Measurements from ENCODE around the gene RANBP17.
"Not testable (repeated sequence)": the region's sequence is repeated elsewhere in the genome, so short reads cannot be mapped to it uniquely, and the experiment has no call there.

The RANBP17 gene

GRCh38 chr5:170861667-170861916 is 226 bp upstream of the RANBP17 start:
- Histone ChIP-seq H3K4me3 (ENCODE audit: severe bottlenecking) (peak overlapping the region; percentile 60), H3K9me3 (ENCODE audit: severe bottlenecking) (peaks cover 12% of the 10 kb centered on the region), H3K4me1 (ENCODE audit: insufficient read depth, poor library complexity, severe bottlenecking) (peaks cover 8% of the 10 kb centered on the region), H3K27ac (ENCODE audit: poor library complexity, severe bottlenecking) (peak overlapping the region; percentile 37), H3K27me3 (ENCODE audit: insufficient read depth, poor library complexity, severe bottlenecking) (no peaks in the 10 kb centered on the region), H3K36me3 (ENCODE audit: low read depth) (no peaks in the 10 kb centered on the region)
- DNase-seq (ENCODE audit: low spot score) (no peak), ATAC-seq (ENCODE audit: low read depth) (no peak)
- TF ChIP-seq CTCF (IDR thresholded peaks at IDR 0.05; ENCODE audit: poor library complexity, severe bottlenecking): no peak

- Histone ChIP-seq H3K4me1 (ENCODE audit: insufficient read depth, poor library complexity, severe bottlenecking) (peaks cover 8% of the 10 kb centered on the region), H3K9me3 (ENCODE audit: severe bottlenecking) (peaks cover 12% of the 10 kb centered on the region), H3K27me3 (ENCODE audit: insufficient read depth, poor library complexity, severe bottlenecking) (no peaks in the 10 kb centered on the region), H3K27ac (ENCODE audit: poor library complexity, severe bottlenecking) (no peak overlapping the region), H3K4me3 (ENCODE audit: severe bottlenecking) (no peak overlapping the region), H3K36me3 (ENCODE audit: low read depth) (no peaks in the 10 kb centered on the region)
- no peak for DNase-seq (ENCODE audit: low spot score)
- ATAC-seq (ENCODE audit: low read depth): no peak
- TF ChIP-seq CTCF (IDR thresholded peaks at IDR 0.05; ENCODE audit: poor library complexity, severe bottlenecking): no peak
Measured at GRCh38 chr5:170863646-170864045, 1.8 kb downstream of the RANBP17 start.

- H3K4me1 ChIP-seq (ENCODE audit: insufficient read depth, poor library complexity, severe bottlenecking): peaks cover 8% of the 10 kb centered on the region
- no peak for ATAC-seq (ENCODE audit: low read depth)
- no peaks in the 10 kb centered on the region for H3K36me3 ChIP-seq (ENCODE audit: low read depth)
- H3K4me3 ChIP-seq (ENCODE audit: severe bottlenecking): no peak overlapping the region
- H3K27me3 ChIP-seq (ENCODE audit: insufficient read depth, poor library complexity, severe bottlenecking): no peaks in the 10 kb centered on the region
- H3K9me3 ChIP-seq (ENCODE audit: severe bottlenecking): peaks cover 8% of the 10 kb centered on the region
- no peak for DNase-seq (ENCODE audit: low spot score)
- H3K27ac ChIP-seq (ENCODE audit: poor library complexity, severe bottlenecking): no peak overlapping the region
- TF ChIP-seq CTCF (IDR thresholded peaks at IDR 0.05; ENCODE audit: poor library complexity, severe bottlenecking): no peak
Measured at GRCh38 chr5:170865622-170866021, 3.8 kb downstream of the RANBP17 start.

DNA sequence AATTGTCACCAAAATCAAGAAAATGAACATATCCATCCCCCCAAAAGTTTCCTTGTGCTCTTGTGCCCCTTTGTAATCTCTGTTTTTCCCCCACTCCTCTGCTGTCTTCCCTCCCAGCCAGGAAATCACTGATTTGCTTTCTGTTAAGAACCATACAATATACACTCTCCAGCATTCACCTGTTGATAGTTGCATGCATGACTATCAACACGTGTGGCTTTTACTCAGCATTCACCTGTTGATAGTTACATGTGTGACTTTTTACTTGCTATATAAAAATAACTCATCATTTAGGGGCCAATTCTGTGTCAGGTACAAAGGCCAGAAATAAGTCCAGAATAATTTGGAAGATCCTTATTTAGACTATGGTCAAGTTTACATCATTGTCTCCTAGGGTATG is 6.0 kb downstream of the RANBP17 start:
- Histone ChIP-seq H3K36me3 (ENCODE audit: low read depth) (no peaks in the 10 kb centered on the region), H3K4me1 (ENCODE audit: insufficient read depth, poor library complexity, severe bottlenecking) (peaks cover 8% of the 10 kb centered on the region), H3K9me3 (ENCODE audit: severe bottlenecking) (no peaks in the 10 kb centered on the region), H3K27me3 (ENCODE audit: insufficient read depth, poor library complexity, severe bottlenecking) (no peaks in the 10 kb centered on the region), H3K4me3 (ENCODE audit: severe bottlenecking) (no peak overlapping the region), H3K27ac (ENCODE audit: poor library complexity, severe bottlenecking) (no peak overlapping the region)
- no peak for DNase-seq (ENCODE audit: low spot score)
- no peak for TF ChIP-seq CTCF (IDR thresholded peaks at IDR 0.05; ENCODE audit: poor library complexity, severe bottlenecking)
- ATAC-seq (ENCODE audit: low read depth): no peak

DNA sequence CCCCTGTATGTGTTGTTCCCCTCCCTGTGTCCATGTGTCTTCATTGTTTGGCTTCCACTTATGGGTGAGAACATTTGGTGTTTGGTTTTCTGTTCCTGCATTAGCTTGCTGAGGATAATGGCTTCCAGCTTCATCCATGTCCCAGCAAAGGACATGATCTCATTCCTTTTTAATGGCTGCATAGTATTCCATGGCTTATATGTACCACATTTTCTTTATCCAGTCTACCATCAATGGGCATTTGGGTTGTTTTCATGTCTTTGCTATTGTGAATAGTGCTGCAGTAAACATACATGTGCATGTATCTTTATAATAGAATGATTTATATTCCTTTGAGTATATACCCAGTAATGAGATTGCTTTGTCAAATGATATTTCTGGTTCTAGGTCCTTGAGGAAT is 8.6 kb downstream of the RANBP17 start:
- not testable (repeated sequence) for ATAC-seq (ENCODE audit: low read depth); H3K4me1 ChIP-seq (ENCODE audit: insufficient read depth, poor library complexity, severe bottlenecking); H3K27me3 ChIP-seq (ENCODE audit: insufficient read depth, poor library complexity, severe bottlenecking); H3K4me3 ChIP-seq (ENCODE audit: severe bottlenecking); DNase-seq (ENCODE audit: low spot score); H3K27ac ChIP-seq (ENCODE audit: poor library complexity, severe bottlenecking); H3K9me3 ChIP-seq (ENCODE audit: severe bottlenecking); H3K36me3 ChIP-seq (ENCODE audit: low read depth)

- no peak for DNase-seq (ENCODE audit: low spot score)
- Histone ChIP-seq H3K9me3 (ENCODE audit: severe bottlenecking) (no peaks in the 10 kb centered on the region), H3K36me3 (ENCODE audit: low read depth) (no peaks in the 10 kb centered on the region), H3K27ac (ENCODE audit: poor library complexity, severe bottlenecking) (no peak overlapping the region), H3K4me1 (ENCODE audit: insufficient read depth, poor library complexity, severe bottlenecking) (no peaks in the 10 kb centered on the region), H3K27me3 (ENCODE audit: insufficient read depth, poor library complexity, severe bottlenecking) (no peaks in the 10 kb centered on the region), H3K4me3 (ENCODE audit: severe bottlenecking) (no peak overlapping the region)
- TF ChIP-seq CTCF (IDR thresholded peaks at IDR 0.05; ENCODE audit: poor library complexity, severe bottlenecking): no peak
- no peak for ATAC-seq (ENCODE audit: low read depth)
Measured at GRCh38 chr5:170874017-170874416, 12.2 kb downstream of the RANBP17 start.

Data from RWPE2 (cell line).